HFF-Myc (cell line): ENCODE results near the gene GTF2F2.
A peak's percentile ranks its signal among the peaks of the same experiment; 100 is the strongest.

Experiments used
- DNase-seq: peaks from one replicate; pipeline ENCODE4 v3.0.0-alpha.2; 2011; ENCODE audit warnings: low read depth; ENCODE audit errors: extremely low read depth
- H3K4me3 ChIP-seq: replicated peaks from 2 replicates; pipeline ENCODE4 v1.5.1; 2011; ENCODE audit warnings: low read depth, mild to moderate bottlenecking, control low read depth, low read length
- CTCF ChIP-seq: IDR thresholded peaks from 2 replicates; pipeline ENCODE4 v1.5.1; 2012; ENCODE audit warnings: mild to moderate bottlenecking, low read depth, low read length, control low read depth; ENCODE audit errors: missing control alignments

The GTF2F2 gene

DNA sequence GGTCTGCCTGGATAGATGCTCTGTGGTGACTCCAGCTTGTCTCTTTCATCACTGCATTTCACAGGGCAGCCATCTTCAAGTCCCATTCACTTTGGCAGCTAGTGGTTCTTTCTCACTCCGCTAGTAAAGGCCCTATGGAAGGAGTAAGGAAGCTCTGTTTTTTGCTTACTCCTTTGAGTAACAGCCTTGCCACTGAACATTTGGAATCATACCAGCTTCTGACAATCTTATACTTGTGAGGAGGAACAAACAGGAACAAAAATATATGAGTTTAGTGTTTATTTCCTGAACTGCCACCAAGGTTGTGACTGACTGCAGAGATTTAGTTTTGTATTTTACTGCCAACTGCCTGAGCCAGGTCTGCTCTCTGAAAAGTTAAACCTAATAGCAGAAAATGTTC is 41.9 kb downstream of the GTF2F2 start:
- no peak overlapping the region for H3K4me3 ChIP-seq
- no peak for DNase-seq
- TF ChIP-seq CTCF = no peak

DNA sequence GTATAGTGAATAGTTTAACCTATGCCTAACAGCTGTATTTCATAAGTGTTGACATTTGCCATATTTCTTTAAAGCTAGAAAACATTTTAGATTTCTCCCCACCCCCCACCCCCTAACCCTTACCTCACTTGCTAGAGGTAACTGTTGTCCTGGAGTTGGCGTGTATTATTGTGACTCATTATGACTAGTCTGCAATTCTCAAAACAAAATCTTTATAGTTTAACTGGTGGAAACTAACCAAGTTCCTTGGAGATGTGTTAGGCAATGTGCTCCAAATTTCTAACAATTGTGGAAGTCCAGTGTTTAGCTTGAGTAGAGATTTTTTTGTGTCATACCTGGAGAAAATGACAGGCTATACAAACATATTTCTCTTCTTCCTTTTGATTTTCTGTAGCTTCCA is 42.5 kb downstream of the GTF2F2 start:
- no peak overlapping the region for H3K4me3 ChIP-seq
- peak; percentile 53 for DNase-seq
- TF ChIP-seq CTCF = no peak

- DNase-seq = no peak
- no peak overlapping the region for H3K4me3 ChIP-seq
- TF ChIP-seq CTCF = no peak
Measured at GRCh38 chr13:45166858-45167257, 46.5 kb downstream of the GTF2F2 start.

DNA sequence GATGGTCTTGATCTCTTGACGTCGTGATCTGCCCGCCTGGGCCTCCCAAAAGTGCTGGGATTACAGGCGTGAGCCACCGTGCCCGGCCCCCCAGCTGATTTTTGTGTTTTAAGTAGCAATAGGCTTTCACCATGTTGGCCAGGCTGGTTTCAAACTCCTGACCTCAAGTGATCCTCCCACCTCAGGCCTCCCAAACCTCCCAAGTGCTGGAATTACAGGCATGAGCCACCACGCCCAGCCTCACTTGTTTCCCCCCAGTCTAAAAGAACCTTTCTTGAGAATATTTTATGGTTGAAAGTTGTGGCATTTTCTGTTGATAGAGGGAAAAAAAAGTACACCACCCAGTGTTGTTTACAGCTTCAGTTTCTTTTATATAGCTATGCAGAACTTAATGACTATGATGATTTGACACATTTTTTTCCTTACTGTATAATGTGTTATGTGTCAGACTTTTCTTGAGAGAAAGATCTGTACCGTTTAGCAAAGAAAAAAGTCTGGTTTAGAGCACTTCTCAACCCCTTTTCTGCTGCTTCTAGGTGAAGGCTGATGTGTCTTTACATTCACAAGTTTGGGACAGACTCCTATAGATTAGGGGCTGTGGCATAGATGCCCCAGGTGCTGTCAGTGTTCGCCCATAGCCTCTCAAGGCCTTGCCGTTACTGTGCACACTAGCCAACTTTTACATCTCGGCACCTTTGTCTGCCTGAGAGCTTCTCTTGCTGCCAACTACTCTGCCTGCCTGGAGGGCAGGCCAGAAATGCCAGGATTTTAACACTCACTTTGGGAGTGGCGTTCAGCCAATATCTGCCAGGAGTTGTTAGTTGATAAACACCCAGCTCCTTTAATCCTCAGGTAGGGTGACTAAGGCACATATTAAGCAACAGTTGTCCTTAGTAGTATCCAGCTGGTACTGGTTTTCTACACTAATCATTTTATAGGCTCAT is 47.6 kb downstream of the GTF2F2 start:
- no peak for DNase-seq
- no peak overlapping the region for H3K4me3 ChIP-seq
- no peak for TF ChIP-seq CTCF

DNA sequence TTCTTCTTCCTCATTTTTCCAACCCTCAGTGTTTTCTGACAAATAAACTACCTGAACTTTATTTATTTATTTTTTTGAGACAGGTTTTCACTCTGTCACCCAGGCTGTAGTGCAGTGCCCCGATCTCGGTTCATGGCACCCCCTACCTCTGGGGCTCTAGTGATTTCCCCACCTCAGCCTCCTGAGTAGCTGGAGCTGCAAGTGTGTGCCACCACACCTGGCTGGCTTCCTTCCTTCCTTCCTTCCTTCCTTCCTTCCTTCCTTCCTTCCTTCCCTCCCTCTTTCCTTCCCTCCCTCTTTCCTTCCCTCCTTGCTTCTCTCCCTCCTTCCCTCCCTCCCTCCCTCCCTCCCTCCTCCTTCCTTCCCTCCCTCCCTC is 48.2 kb downstream of the GTF2F2 start:
- no peak overlapping the region for H3K4me3 ChIP-seq
- DNase-seq = no peak
- no peak for TF ChIP-seq CTCF

DNA sequence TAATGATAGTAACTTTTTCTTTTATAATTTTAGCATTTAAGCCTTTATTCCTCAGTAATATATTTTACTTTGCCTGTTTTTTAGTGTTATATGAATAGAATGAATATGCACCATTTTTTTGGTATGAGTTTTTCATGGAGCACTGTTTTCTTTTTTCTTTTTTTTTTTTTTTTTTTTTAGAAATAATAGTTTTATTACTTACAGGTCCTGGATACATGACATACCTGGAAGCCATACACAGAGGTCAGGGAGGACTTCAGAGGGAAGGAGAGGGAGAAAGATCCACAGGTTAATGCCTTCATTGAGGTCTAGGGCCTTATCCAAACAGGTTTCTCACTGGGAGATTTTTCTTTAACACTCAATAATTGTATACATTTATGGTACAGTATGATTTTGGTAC is 54.2 kb downstream of the GTF2F2 start:
- no peak for TF ChIP-seq CTCF
- no peak overlapping the region for H3K4me3 ChIP-seq
- no peak for DNase-seq
